Esophagus muscularis mucosa (tissue), 4 donors: ENCODE results near the gene PIK3CB. TPM values are rescaled to one million over a fixed set of nuclear protein-coding genes. Genes with fewer than 3 reads are reported as not detected.

Source experiments
- DNase-seq: peaks from one replicate; pipeline ENCODE4 v3.0.0-alpha.2; 2017; ENCODE audit errors: extremely low spot score
- H3K27ac ChIP-seq, 4 donors: fragments of 200-600 bp; sonication (generic); replicated peaks in 1 of 4; 1 replicate in 3 of 4; 2 replicates in 1 of 4; pipeline ENCODE4 v1.5.1; 2016 to 2019; ENCODE audit warnings: mild to moderate bottlenecking in 1 of 4
- H3K27me3 ChIP-seq, 4 donors: fragments of 200-600 bp; sonication (generic); one replicate each; pipeline versions ENCODE4 v1.5.1 to v1.6.0; 2016 to 2019
- H3K36me3 ChIP-seq, 4 donors: fragments of 200-600 bp; sonication (generic); one replicate each; pipeline ENCODE4 v1.5.1; 2016 to 2019
- H3K4me1 ChIP-seq, 4 donors: fragments of 200-600 bp; sonication (generic); one replicate each; pipeline ENCODE4 v1.5.1; 2016 to 2019
- H3K4me3 ChIP-seq, 4 donors: fragments of 200-600 bp; sonication (generic); 1 replicate in 2 of 4; 2 replicates in 2 of 4; pipeline ENCODE4 v1.5.1; 2016 to 2019; ENCODE audit warnings: mild to moderate bottlenecking in 4 of 4, moderate library complexity in 1 of 4
- H3K9me3 ChIP-seq, 4 donors: fragments of 200-600 bp; sonication (generic); 1 replicate in 3 of 4; 2 replicates in 1 of 4; pipeline ENCODE4 v1.5.1; 2016 to 2019
- EP300 ChIP-seq: sonication (generic); formaldehyde crosslinking; IDR thresholded peaks from one replicate; pipeline ENCODE4 v1.6.1; 2017; ENCODE audit warnings: antibody characterized with exemption
- POLR2A ChIP-seq: fragments of 450-650 bp; IDR thresholded peaks from one replicate; pipeline ENCODE4 v1.6.1; 2017; ENCODE audit warnings: antibody characterized with exemption, moderate library complexity, mild to moderate bottlenecking, low read depth
- POLR2AphosphoS5 ChIP-seq, 2 donors: sonication (generic); formaldehyde crosslinking; IDR thresholded peaks; one replicate each; pipeline ENCODE4 v1.6.1; 2017; ENCODE audit warnings: antibody characterized with exemption in 2 of 2
- WGBS: methylation state at CpG from one replicate; pipeline ENCODE4 v1.1.5; 2018; 5-methylcytosine and 5-hydroxymethylcytosine counted together
- intact Hi-C: fragments of 100-400 bp; cut with DNase I; formaldehyde crosslinking; loops from one replicate; pipeline ENCODE4 v1.15.1; 2023
- total RNA-seq, 4 donors: library from RNA; depleted of rRNA; stranded (reverse); fragments of >200 nt; gene quantifications; one replicate each; pipeline versions ENCODE4 v1.1.0 to v1.2.1, GENCODE V29; 2016
- TF ChIP-seq, protein P1 (sequence below), 3 experiments: fragments of 200-600 bp in 2 of 3; fragments of 450-650 bp in 1 of 3; sonication (generic) in 2 of 3; IDR thresholded peaks; one replicate each; pipeline ENCODE4 v1.5.1; 2017 to 2019; ENCODE audit warnings: antibody characterized with exemption in 3 of 3, mild to moderate bottlenecking in 2 of 3, moderate library complexity in 1 of 3

Gene PIK3CB
- total RNA-seq, 4 donors from 2014 or later: 32.1 to 42.7 (median 36.6) TPM

DNA sequence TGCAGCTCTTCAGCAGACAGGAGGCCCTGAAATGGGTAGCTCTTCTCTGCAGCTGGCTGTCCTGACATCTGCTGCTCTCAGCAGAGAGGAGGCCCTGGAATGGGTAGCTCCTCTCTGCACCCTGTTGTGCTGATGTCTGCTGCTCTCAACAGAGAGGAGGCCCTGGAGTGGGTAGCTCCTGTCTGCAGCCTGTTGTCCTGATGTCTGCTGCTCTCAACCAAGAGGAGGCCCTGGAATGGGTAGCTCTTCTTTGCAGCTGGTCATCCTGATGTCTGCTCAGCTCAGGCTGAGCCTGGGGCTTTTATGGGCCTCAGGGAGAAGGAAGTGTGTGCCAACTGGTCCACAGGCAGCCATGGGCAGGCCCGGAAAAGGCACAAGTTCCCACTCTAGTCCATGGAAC is 66.6 kb downstream of the PIK3CB start:
- TF ChIP-seq, protein P1, sequence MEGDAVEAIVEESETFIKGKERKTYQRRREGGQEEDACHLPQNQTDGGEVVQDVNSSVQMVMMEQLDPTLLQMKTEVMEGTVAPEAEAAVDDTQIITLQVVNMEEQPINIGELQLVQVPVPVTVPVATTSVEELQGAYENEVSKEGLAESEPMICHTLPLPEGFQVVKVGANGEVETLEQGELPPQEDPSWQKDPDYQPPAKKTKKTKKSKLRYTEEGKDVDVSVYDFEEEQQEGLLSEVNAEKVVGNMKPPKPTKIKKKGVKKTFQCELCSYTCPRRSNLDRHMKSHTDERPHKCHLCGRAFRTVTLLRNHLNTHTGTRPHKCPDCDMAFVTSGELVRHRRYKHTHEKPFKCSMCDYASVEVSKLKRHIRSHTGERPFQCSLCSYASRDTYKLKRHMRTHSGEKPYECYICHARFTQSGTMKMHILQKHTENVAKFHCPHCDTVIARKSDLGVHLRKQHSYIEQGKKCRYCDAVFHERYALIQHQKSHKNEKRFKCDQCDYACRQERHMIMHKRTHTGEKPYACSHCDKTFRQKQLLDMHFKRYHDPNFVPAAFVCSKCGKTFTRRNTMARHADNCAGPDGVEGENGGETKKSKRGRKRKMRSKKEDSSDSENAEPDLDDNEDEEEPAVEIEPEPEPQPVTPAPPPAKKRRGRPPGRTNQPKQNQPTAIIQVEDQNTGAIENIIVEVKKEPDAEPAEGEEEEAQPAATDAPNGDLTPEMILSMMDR (IDR thresholded peaks at IDR 0.05): no peak
- TF ChIP-seq POLR2AphosphoS5 (IDR thresholded peaks at IDR 0.05): no peak
- Histone ChIP-seq H3K27ac (no peak overlapping the region), H3K36me3 (peaks cover 0 to 14% (median 5%) of the 10 kb centered on the region in 4 donors), H3K27me3 (no peaks in the 10 kb centered on the region), H3K4me3 (no peak overlapping the region), H3K4me1 (peaks cover 0 to 3% (median 0%) of the 10 kb centered on the region in 4 donors), H3K9me3 (peaks cover 0 to 12% (median 3%) of the 10 kb centered on the region in 4 donors)
- no peak for DNase-seq
- WGBS: 100% methylated on average over 1 of the region's 1 CpG
- intact Hi-C loops: no loop called here

- intact Hi-C loops: no loop called here
- Histone ChIP-seq H3K9me3 (peaks cover 0 to 12% (median 3%) of the 10 kb centered on the region in 4 donors), H3K27ac (no peak overlapping the region), H3K27me3 (no peaks in the 10 kb centered on the region), H3K36me3 (peaks cover 0 to 14% (median 4%) of the 10 kb centered on the region in 4 donors), H3K4me3 (no peak overlapping the region), H3K4me1 (peaks cover 0 to 3% (median 0%) of the 10 kb centered on the region in 4 donors)
- TF ChIP-seq POLR2A (no peak), EP300 (no peak), POLR2AphosphoS5 (IDR thresholded peaks at IDR 0.05) (no peak)
- TF ChIP-seq, protein P1 (IDR thresholded peaks at IDR 0.05): no peak
- WGBS: 100% methylated on average over 7 of the region's 11 CpGs
- DNase-seq: no peak
Measured at GRCh38 chr3:138767498-138768104, 67.1 kb downstream of the PIK3CB start.

DNA sequence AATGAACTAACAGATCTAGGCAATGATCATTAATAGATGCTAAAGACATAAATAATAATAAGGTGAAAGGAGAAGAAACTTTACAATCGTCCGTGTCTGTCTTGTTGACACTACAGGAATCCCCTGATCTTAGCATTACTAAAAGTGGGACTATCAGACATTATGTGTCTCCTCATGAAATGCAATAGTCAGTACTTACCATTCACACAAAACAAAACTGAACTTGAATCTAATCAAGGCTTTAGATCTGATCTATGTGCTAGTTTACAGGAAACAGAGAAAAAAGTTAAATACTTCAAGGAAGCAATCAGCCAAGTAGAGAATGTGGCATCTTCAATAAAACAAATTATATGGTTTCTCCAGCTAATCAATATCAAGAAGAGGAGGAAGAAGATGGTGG is 73.7 kb downstream of the PIK3CB start:
- 93% methylated on average over 2 of the region's 2 CpGs for WGBS
- no peaks in the 10 kb centered on the region for H3K4me1 ChIP-seq
- H3K27ac ChIP-seq: no peak overlapping the region
- H3K4me3 ChIP-seq: no peak overlapping the region
- H3K9me3 ChIP-seq: no peaks in the 10 kb centered on the region
- no peak for DNase-seq
- no peaks in the 10 kb centered on the region for H3K27me3 ChIP-seq
- intact Hi-C loops: no loop called here
- TF ChIP-seq POLR2A: no peak
- TF ChIP-seq, protein P1 (IDR thresholded peaks at IDR 0.05): no peak
- no peak for TF ChIP-seq EP300
- TF ChIP-seq POLR2AphosphoS5 (IDR thresholded peaks at IDR 0.05): no peak
- no peaks in the 10 kb centered on the region for H3K36me3 ChIP-seq

- DNase-seq: no peak
- Histone ChIP-seq H3K36me3 (peaks cover 0 to 12% (median 4%) of the 10 kb centered on the region in 4 donors), H3K27me3 (no peaks in the 10 kb centered on the region), H3K9me3 (no peaks in the 10 kb centered on the region), H3K4me3 (no peak overlapping the region), H3K27ac (no peak overlapping the region), H3K4me1 (no peaks in the 10 kb centered on the region)
- intact Hi-C loops: no loop called here
- 90% methylated on average over 2 of the region's 2 CpGs for WGBS
- TF ChIP-seq POLR2AphosphoS5 (IDR thresholded peaks at IDR 0.05) (no peak), POLR2A (no peak), EP300 (no peak)
- TF ChIP-seq, protein P1 (IDR thresholded peaks at IDR 0.05): no peak
Measured at GRCh38 chr3:138748190-138748589, 86.5 kb downstream of the PIK3CB start.

GRCh38 chr3:138747225-138747624 is 87.5 kb downstream of the PIK3CB start:
- Histone ChIP-seq H3K4me3 (no peak overlapping the region), H3K9me3 (no peaks in the 10 kb centered on the region), H3K27me3 (no peaks in the 10 kb centered on the region), H3K27ac (no peak overlapping the region), H3K36me3 (peaks cover 0 to 16% (median 4%) of the 10 kb centered on the region in 4 donors), H3K4me1 (no peaks in the 10 kb centered on the region)
- intact Hi-C loops: no loop called here
- TF ChIP-seq POLR2AphosphoS5 (IDR thresholded peaks at IDR 0.05) (no peak), EP300 (no peak), POLR2A (no peak)
- TF ChIP-seq, protein P1 (IDR thresholded peaks at IDR 0.05): no peak
- no peak for DNase-seq
- 90% methylated on average over 1 of the region's 1 CpG for WGBS
